NCI-H226 (cell line): ENCODE results near the gene PHYHD1.
A peak's percentile ranks its signal among the peaks of the same experiment; 100 is the strongest.

Source experiments
- DNase-seq: peaks from one replicate; pipeline ENCODE4 v3.0.0-alpha.2; 2015

Gene PHYHD1

DNA sequence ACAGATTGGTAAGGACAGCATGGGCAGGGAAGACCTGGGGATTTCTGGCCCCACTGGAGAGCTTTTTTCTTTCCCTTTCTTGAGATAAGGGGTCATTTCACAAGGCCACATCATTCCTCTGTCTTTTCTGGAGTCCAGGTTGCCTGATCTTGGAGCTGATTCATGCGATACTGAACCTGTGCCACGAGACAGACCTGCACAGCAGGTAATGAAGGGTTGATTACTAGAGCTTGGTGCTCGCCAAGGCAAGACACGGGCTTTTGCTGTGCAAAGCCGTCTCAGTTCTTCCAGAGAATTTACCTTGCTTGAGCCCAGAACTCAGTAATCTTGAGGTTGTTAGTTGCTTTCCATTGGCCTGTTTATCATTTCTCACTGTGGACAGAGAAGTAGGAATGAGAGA is 65.9 kb downstream of the PHYHD1 start:
- no peak for DNase-seq

DNA sequence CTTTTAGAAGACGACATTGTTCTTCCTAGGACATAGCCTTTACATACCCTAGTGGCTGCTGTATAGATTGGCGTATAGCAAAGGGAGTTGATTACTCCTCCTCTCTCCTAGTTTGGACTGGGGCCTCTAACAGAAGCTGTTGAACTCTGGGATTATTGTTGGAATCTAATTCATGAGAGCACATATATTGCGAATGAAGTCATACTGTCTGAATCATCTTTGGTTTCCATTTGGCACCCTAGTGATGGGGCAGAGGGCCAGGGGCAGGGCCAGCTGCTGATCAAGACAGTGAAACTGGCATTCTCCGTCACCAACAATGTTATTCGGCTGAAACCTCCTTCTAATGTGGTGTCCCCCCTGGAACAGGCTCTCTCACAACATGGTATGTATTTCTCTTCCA is 67.0 kb downstream of the PHYHD1 start:
- peak; percentile 50 for DNase-seq
